Fibroblast of lung (primary cell): Measurements from ENCODE around the gene NAA16. TPM values are rescaled to one million over a fixed set of nuclear protein-coding genes. Genes with fewer than 3 reads are reported as not detected.

Experiments
- DNase-seq, 2 donors: peaks; one replicate each; pipeline versions ENCODE4 v3.0.0 to v3.0.0-alpha.2; 2010; ENCODE audit warnings: low read depth in 2 of 2
- H2AFZ ChIP-seq: 2 replicates; pipeline ENCODE4 v1.5.1; 2012; ENCODE audit warnings: low read length, control low read depth, inconsistent platforms
- H3K27ac ChIP-seq: 2 replicates; pipeline ENCODE4 v1.5.1; 2011; ENCODE audit warnings: low read length, control low read depth; ENCODE audit not compliant: insufficient read depth
- H3K27me3 ChIP-seq: 2 replicates; pipeline ENCODE4 v1.5.1; 2011; ENCODE audit warnings: mild to moderate bottlenecking, low read length; ENCODE audit not compliant: control insufficient read depth, insufficient read depth
- H3K36me3 ChIP-seq: 2 replicates; pipeline ENCODE4 v1.5.1; 2011; ENCODE audit warnings: low read length; ENCODE audit not compliant: control insufficient read depth, insufficient read depth
- H3K4me1 ChIP-seq: 2 replicates; pipeline ENCODE4 v1.5.1; 2011; ENCODE audit warnings: low read length; ENCODE audit not compliant: control insufficient read depth, insufficient read depth; ENCODE audit errors: extremely low read depth
- H3K4me2 ChIP-seq: 2 replicates; pipeline ENCODE4 v1.5.1; 2011; ENCODE audit warnings: low read length, control low read depth; ENCODE audit not compliant: insufficient read depth; ENCODE audit errors: extremely low read depth
- H3K4me3 ChIP-seq, 4 experiments: fragments of 200-600 bp in 1 of 4; sonication (generic) in 1 of 4; replicated peaks in 1 of 4; 2 replicates each; pipeline ENCODE4 v1.5.1; 2011 to 2016; ENCODE audit warnings: low read length in 4 of 4, low read depth in 3 of 4, mild to moderate bottlenecking in 3 of 4, control low read depth in 2 of 4, inconsistent platforms in 1 of 4, mixed read lengths in 1 of 4; ENCODE audit not compliant: insufficient read depth in 1 of 4; ENCODE audit errors: control extremely low read depth in 1 of 4
- H3K79me2 ChIP-seq: 2 replicates; pipeline ENCODE4 v1.5.1; 2012; ENCODE audit warnings: mild to moderate bottlenecking, low read length, inconsistent platforms; ENCODE audit not compliant: control insufficient read depth, insufficient read depth
- H3K9ac ChIP-seq: 2 replicates; pipeline ENCODE4 v1.5.1; 2011; ENCODE audit warnings: mild to moderate bottlenecking, low read length, control low read depth; ENCODE audit not compliant: insufficient read depth
- H3K9me3 ChIP-seq: 2 replicates; pipeline ENCODE4 v1.5.1; 2012; ENCODE audit warnings: low read depth, low read length; ENCODE audit not compliant: control insufficient read depth, insufficient read depth
- H4K20me1 ChIP-seq: 2 replicates; pipeline ENCODE4 v1.5.1; 2011; ENCODE audit warnings: low read length; ENCODE audit not compliant: control insufficient read depth, insufficient read depth; ENCODE audit errors: extremely low read depth
- EZH2 ChIP-seq: IDR thresholded peaks from 2 replicates; pipeline ENCODE4 v1.5.1; 2012; ENCODE audit warnings: low read length, control low read depth, mild to moderate bottlenecking; ENCODE audit errors: missing control alignments
- polyA plus RNA-seq, 2 donors: library from polyadenylated mRNA; depleted of rRNA in 1 of 2; stranded (reverse) in 1 of 2; unstranded in 1 of 2; fragments of >200 nt; gene quantifications; 2 replicates each; pipeline ENCODE4 v1.2.1, GENCODE V29; 2011 to 2012; ENCODE audit warnings: missing spikeins in 1 of 2
- total RNA-seq: library from RNA; depleted of rRNA; stranded (reverse); fragments of >200 nt; gene quantifications from 2 replicates; pipeline ENCODE4 v1.2.1, GENCODE V29; 2014
- TF ChIP-seq, protein P1 (sequence below), 2 donors: IDR thresholded peaks in 1 of 2; conservative IDR thresholded peaks in 1 of 2; 1 replicate in 1 of 2; 2 replicates in 1 of 2; pipeline ENCODE4 v1.5.1; 2011 to 2012; ENCODE audit warnings: low read length in 2 of 2, control low read depth in 1 of 2, inconsistent platforms in 1 of 2, low read depth in 1 of 2, mild to moderate bottlenecking in 1 of 2

The NAA16 gene
- total and polyA plus RNA-seq, 2 donors (not counting 1 experiment from before 2014, with no cell fraction given), result 7.9 to 8.3 TPM

DNA sequence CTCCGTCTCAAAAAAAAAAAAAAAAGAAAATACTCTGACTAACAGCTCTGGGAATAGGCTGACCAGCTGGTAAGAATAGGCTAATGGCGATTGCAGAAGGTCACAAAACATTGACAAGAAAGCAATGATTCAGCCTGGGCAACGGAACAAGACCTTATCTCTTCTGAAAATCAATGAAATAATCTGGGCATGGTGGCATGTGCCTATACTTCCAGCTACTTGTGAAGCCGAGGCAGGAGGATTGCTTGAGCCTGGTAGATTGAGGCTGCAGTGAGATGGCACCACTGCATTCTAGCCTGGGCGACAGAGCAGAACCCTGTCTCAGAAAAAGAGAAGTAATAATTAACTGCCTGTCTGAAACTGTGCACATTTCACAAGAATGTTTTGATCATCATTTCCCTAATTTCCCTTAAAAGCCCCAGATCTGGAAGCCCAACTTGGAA lies 28.9 kb upstream of the NAA16 start:
- no peaks in the 10 kb centered on the region for H3K4me1 ChIP-seq
- no peak overlapping the region for H3K4me2 ChIP-seq
- H3K9ac ChIP-seq, result no peak overlapping the region
- H3K9me3 ChIP-seq, result no peaks in the 10 kb centered on the region
- no peaks in the 10 kb centered on the region for H4K20me1 ChIP-seq
- TF ChIP-seq, protein P1, sequence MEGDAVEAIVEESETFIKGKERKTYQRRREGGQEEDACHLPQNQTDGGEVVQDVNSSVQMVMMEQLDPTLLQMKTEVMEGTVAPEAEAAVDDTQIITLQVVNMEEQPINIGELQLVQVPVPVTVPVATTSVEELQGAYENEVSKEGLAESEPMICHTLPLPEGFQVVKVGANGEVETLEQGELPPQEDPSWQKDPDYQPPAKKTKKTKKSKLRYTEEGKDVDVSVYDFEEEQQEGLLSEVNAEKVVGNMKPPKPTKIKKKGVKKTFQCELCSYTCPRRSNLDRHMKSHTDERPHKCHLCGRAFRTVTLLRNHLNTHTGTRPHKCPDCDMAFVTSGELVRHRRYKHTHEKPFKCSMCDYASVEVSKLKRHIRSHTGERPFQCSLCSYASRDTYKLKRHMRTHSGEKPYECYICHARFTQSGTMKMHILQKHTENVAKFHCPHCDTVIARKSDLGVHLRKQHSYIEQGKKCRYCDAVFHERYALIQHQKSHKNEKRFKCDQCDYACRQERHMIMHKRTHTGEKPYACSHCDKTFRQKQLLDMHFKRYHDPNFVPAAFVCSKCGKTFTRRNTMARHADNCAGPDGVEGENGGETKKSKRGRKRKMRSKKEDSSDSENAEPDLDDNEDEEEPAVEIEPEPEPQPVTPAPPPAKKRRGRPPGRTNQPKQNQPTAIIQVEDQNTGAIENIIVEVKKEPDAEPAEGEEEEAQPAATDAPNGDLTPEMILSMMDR (conservative IDR thresholded peaks at IDR 0.05 in 1 of 2, IDR thresholded peaks at IDR 0.05 in 1 of 2; ENCODE audit: low read depth in 1 of 2, low read length in 2 of 2), result no peak
- no peak for TF ChIP-seq EZH2
- DNase-seq, result no peak
- H3K27ac ChIP-seq, result no peak overlapping the region
- H3K79me2 ChIP-seq, result no peaks in the 10 kb centered on the region
- H3K36me3 ChIP-seq, result no peaks in the 10 kb centered on the region
- no peak overlapping the region for H2AFZ ChIP-seq
- no peaks in the 10 kb centered on the region for H3K27me3 ChIP-seq
- no peak overlapping the region for H3K4me3 ChIP-seq

DNA sequence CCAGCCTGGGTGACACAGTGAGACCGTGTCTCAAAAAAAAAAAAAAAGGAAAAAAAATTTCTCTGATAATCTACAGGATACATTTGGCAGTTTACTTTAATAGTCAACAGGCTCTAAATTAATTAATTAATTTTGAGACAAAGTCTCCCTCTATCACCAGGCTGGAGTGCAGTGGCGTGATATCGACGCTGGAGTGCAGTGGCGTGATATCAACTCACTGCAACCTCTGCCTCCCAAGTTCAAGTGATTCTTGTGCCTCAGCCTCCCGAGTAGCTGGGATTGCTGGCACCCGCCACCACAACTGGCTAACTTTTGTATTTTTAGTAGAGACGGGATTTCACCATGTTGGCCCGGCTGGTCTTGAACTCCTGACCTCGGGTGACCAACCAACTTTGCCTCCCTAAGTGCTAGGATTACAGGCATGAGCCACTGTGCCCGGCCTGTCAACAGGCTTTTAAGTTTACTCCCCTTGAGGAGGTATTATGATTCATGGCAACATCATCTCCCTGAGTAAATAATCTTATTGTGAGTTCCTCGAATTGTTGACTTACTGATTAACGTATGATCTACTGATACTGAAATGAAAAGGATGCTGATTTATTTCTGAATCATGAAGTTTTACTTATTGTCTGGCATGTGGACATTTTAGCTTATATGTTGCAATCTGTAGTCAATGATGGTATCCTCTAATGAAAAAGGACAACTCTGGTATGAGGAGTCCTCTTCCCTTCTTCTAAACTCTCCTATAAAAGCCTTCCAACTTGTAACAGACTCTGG lies 26.4 kb upstream of the NAA16 start:
- peak; percentile 48 to 80 for DNase-seq
- Histone ChIP-seq H3K4me1 (no peaks in the 10 kb centered on the region), H3K9me3 (no peaks in the 10 kb centered on the region), H2AFZ (no peak overlapping the region), H3K27ac (no peak overlapping the region), H3K36me3 (no peaks in the 10 kb centered on the region), H3K4me3 (no peak overlapping the region), H3K27me3 (no peaks in the 10 kb centered on the region), H4K20me1 (no peaks in the 10 kb centered on the region), H3K4me2 (no peak overlapping the region), H3K9ac (no peak overlapping the region), H3K79me2 (no peaks in the 10 kb centered on the region)
- TF ChIP-seq EZH2, result no peak
- TF ChIP-seq, protein P1 (conservative IDR thresholded peaks at IDR 0.05 in 1 of 2, IDR thresholded peaks at IDR 0.05 in 1 of 2; ENCODE audit: low read depth in 1 of 2, low read length in 2 of 2), result no peak

DNA sequence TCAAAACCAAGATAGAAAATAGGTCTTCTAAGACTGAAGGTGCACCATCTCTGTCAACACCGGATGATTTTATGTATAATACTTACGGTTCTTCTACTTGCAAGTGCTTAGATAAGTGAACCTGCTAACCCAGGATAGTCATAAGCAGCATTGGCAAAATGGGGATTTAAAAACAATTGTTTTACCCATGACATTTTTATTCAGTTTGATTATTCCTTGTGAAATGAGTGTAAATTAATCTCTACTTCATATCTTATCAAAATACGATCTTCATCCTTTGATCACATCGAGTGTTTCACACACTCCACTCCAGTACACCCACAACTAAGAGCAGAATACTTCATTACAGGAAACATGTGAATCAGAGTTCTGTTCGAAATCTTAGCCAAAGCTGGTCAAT lies 24.7 kb upstream of the NAA16 start:
- Histone ChIP-seq H3K79me2 (no peaks in the 10 kb centered on the region), H3K4me2 (no peak overlapping the region), H3K9me3 (no peaks in the 10 kb centered on the region), H4K20me1 (no peaks in the 10 kb centered on the region), H3K27me3 (no peaks in the 10 kb centered on the region), H3K4me3 (no peak overlapping the region), H3K27ac (no peak overlapping the region), H3K9ac (no peak overlapping the region), H3K4me1 (no peaks in the 10 kb centered on the region), H2AFZ (no peak overlapping the region), H3K36me3 (no peaks in the 10 kb centered on the region)
- TF ChIP-seq, protein P1 (conservative IDR thresholded peaks at IDR 0.05 in 1 of 2, IDR thresholded peaks at IDR 0.05 in 1 of 2; ENCODE audit: low read depth in 1 of 2, low read length in 2 of 2), result no peak
- TF ChIP-seq EZH2, result no peak
- no peak for DNase-seq
